GM10847 (cell line): ENCODE measurements around the gene KAZALD1.

Experiments used
- POLR2A ChIP-seq: IDR thresholded peaks from 2 replicates; pipeline ENCODE4 v1.6.1; 2011; ENCODE audit not compliant: insufficient read length; ENCODE audit errors: extremely low read depth

The KAZALD1 gene

DNA sequence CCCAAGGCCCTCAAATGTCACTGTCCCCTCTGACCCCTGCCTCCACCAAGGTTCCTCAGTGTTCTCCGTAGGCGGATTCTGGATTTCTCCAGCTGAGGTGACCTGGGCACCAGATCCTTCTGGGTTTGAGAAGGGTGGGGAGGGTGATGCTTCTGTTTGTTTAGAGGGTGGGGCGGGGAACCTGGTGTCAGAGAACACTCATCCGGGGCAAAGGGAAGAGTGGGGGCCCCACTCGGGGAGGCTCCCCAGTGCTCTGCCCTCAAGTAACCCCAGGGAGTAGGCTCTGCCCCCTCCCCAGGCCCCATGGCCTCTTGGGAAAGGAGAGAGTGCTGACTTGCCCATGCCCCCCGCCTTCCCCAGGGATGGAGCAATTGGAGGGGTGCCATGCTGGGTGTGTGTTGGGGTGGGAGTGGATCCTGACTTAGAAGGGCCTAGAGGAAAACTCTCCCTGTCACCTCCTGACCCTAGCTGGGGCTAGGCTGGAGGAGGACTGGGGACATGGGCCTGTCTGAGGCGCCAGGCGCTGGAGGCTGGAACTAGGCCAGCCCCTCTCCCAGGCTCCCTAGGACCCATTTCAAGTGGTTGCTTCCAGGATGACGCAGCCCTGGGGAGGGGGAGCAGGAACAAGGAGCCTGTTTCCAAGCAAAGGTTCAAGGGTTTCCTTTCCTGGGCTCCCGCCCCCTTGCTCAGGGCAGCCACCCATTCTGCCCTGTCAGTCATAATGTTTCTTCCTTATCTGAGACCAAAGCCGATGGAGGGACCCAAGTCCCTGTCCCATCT lies 27.9 kb downstream of the KAZALD1 start:
- no peak for TF ChIP-seq POLR2A

DNA sequence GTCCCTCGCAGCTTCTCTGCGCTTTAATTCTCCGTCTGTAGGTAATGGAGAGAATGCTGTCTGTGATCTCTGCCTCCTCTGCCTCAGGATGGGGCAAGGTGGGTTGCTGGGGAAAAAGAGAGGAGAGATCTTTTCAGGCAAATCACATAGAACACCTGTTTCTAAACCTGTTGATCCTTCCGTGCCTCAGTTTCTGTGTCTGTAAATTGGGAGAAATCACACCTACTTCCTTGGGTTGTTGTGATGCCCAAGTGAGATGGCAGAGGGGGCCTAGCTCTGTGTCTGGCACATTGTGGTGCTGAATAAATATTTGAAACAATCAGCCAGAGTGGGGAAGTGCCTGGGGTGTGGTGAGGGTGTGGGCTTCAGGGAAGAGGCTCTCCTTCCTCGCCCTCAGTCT lies 28.8 kb downstream of the KAZALD1 start:
- TF ChIP-seq POLR2A, result no peak

DNA sequence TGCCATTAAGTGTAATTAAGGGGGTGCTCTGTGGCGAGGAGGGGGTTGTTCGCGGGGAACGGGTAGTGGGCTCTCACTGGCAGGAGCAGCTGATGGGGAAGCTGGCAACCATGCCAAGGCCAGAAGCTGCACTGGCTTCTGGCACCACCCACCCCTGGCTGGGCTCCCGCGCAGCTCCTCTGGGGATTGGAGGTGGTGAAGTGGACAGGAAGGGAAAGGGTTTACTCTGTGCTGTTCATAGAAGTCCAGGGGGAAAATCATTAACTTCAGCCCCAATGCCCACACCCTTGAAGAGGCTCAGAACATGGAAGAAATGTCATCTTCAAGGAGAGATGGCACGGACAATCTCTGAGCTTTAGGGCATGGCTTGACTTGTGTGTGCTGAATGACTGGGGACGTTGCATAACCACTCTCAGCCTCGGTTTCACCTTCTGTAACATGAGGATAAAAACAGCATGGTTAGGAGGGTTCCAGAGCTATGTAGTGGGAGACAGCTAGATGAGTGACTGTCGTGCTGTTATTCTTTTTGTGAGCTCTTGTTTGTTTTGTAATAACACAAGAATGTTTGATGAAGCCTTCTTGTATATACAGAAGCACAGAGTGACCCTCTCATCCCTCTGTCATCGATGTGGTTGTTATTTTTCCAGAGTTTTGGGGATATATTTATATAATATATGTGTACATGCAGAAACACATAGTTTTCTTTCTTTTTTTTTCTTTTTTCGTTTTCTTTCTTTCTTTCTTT lies 29.9 kb downstream of the KAZALD1 start:
- TF ChIP-seq POLR2A, result no peak

DNA sequence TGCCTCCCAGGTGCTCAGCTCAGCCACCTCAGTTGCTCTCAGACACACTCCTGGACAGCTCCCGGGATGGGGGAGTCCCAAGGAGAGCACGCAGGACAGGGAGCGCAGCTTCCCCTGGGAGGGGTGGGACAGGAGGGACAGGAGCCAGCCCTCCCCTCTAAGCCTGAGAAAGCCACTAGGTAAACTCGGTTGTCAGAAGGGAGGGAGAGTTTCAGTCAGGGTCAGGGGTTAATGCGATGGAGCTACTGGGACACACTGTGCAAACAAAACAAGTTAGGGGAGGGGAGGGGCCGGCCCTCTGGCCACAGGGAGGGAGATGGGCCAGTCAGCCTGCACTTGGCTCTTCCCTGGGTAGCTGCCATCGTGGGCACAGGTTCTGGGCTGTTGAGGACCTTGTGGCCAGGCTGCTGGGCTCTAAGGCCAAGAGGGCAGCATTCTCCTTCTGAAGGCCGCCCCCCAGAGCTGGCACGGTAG lies 31.1 kb downstream of the KAZALD1 start:
- no peak for TF ChIP-seq POLR2A

DNA sequence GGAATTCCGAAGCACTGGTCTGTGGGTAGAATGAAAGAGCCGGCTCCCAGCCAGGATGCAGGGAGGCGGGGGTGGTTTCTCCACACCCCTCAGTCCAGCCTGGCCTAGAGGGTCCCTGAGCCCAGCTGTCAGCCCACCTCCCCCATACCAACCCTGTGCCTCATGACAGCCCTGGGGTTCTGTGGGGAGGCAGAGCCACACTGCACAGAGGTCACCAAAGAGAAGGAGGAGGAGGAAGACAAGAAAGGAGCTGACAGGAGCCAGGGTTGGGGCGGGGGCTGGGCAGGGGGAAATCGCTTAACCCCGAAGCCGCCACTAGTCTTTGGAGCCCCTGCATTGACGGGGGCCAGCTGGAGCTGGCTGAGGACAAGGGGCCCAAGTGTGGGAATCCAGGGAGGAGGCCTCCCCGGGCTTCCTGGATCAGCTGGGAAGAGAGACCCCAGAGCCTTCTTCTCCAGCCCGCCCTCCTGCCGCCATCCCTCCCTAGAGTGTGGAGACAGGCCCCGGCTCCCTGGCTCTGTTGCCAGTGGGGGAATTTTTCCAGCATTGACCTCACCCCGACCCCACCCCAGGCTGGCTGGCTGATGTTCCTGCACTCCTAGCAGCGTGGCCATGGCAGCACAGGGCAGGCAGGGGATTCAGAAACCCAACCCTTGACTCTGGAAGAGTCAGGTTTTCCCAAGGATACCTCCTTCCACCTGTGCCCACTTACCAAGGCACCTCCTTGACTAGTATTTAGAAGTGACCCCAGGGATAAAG lies 32.5 kb downstream of the KAZALD1 start:
- no peak for TF ChIP-seq POLR2A

DNA sequence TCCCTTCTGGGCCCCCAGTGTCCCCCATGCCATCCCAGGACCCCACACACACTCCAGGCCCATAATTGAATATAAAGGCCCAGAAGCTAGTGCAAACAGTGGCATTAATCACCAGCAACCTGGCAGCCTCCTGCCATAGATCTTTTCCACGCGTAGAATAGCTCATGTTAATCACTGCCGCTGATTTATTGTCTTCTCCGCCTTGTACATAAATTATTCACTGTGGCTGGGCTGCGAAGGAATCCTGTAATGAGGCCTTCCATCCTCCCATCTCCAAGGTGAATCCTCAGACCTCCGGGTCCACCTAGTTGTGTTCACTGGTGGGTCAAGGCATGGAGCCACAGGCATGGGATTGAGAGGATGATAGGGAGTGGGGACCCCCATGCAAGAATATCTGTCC lies 33.2 kb downstream of the KAZALD1 start:
- TF ChIP-seq POLR2A, result no peak

DNA sequence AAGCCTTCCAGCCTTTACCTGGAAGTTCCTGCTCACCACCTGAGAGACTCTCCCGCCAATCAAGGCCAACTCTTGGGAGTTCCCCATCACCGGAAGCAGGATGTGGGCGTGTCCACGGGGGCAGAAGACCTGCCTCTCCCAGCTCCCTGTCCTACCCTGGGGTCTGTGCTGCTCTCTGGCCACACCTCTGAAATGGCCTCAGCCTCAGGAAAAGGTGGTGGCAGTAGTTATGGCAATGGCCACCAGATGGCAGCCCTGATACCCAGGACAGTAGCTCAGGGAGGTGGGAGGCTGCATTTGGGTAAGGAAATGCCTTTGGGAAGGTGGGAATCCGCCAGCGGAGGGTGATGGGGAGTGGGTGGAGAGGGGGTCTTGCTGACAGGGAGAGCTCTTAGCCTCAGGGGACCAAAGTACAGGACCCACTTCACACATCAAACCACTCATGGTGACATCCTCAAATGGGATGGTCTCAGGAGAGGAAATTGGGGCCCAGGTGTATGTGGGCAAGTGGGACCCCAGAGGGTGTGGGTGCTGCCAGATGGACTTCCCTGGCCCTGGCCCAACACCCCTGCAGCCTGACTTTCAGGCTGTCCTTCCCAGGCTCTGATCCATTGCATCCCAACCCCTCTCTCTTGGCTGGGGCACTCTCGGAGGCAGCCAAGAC lies 33.9 kb downstream of the KAZALD1 start:
- no peak for TF ChIP-seq POLR2A

DNA sequence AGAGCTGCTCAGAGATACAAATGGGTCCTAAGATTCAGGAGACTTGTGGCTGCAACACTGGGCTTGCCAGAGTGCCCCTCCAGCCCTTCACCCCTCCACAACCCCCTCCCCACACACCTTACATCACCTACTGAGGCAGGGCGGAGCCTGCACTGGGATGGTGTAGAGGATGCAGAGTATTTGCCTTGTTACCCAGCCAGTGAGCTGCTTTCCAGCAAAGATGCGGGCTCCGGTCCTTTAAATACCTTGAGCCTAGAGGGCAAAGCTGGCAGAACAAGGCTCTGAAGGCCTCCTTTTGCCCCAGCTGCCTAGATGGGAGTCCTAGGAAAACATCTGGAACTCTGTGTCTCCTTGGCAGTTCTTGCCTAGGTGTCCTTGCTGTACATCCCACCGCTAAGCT lies 34.6 kb downstream of the KAZALD1 start:
- TF ChIP-seq POLR2A, result no peak

DNA sequence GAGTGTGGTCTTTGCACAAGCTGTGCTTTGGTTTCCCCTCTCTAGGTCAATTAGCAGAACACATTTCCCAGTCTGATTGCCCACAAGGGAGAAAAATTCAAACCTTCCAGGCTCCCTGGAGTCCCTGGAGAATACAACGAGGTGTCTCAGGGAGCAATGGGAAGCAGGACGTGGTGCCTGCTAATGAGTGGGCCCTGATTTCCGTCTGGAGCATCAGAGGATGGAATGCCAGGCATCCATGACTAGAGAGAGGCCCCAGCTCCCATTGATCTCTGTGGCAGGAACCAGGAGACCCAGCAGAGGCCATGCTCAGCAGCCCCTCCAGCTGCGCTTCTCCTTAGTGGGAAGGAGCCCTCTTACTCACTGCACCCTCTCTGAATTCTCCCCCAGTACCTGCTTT lies 36.1 kb downstream of the KAZALD1 start:
- no peak for TF ChIP-seq POLR2A

DNA sequence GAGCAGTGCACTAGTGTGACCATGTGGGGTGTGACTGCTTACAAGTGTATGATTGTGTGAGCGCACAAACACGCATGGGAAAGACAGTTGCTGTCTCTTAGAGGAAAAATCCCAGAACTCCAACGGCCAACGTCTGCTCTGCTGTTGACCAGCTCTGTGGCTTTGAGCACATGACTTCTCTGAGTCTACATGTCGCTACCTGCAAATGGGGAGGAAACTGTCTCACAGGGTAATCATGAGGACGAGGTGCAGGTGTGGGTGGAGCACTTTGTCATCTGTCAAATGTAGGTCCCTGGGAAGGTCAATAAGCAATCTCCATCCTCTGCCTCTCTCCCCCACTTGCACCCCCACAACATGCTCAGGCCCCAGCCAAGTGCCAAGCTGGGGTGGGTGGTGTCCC lies 38.1 kb downstream of the KAZALD1 start:
- no peak for TF ChIP-seq POLR2A

DNA sequence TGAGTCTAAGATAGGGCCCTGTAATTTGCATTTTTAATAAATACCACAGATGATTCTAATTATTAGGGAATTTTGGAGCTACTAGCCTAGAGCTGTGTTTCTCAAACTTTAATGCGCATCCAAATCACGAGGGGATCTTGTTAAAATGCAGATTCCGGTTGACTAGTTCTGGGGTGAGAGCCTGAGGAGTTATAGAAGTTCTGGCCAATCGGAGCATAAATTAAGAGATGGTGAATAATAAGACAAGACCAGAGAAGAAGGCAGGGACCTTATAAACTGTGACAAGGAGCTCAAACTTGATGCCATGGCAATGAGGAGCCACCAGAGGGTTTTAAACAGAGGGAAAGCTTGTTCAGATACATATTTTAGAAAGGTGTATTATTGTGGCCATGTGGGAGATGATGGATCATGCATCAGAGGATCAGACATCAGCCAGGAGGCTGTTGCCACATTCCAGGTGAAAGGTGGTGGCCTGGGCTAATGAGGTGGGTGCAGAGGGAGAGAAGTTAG lies 39.6 kb downstream of the KAZALD1 start:
- no peak for TF ChIP-seq POLR2A

DNA sequence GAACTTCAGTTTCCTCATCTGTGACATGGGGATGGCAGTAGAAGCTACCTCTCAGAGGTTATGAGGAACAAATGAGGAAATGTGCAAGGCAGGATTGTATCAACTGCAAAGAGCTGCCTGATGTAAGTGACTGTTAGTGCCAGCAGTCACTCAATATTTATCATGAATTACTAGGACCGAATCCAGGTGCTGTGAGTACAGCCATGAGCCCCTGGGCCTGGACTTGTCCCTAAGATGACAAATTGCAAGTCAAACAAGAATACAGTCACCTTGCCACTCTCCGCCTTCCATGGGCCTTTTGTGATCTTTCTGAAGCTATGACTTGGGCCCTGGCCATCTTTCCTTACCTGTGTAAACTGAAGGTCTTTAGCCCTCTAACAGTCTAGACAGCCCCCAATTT lies 41.6 kb downstream of the KAZALD1 start:
- no peak for TF ChIP-seq POLR2A

DNA sequence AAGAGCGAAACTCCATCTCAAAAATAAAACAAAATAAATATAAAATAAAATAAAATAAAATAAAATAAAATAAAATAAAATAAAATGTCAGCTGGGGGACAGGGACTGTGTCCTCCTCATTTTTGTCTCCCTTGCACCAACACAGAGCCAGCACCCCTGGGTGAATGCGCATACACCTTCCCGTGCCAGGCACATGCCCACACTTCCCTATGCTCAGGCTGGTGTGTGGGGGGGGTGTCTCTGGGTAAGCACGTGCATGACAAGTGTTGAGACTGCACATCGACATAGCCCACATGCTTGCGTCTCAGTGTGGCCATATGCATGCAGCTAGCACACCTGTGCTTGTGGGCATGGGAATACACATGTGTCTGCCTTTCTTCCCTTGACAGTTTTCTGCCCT lies 44.6 kb downstream of the KAZALD1 start:
- TF ChIP-seq POLR2A, result no peak

DNA sequence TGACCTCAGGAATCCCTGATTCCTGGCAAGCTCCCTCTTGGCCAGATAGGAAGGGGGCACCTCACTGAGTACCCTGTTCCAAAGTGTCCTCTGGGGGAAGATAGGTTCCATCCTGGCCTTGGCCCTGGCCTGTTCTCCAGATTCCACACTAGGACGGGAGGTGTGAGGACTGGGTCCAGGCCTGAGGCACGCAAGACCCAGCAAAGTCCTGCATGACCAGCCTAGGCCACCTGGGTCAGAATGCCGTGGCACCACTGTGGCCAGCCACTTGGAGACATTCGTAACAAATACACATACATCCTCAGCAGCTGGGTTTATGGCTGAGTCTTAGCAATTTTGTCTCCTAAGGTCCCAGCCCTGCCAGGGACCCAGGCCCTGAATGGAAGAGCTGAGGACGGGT lies 46.0 kb downstream of the KAZALD1 start:
- TF ChIP-seq POLR2A, result no peak
